GM23338 (cell line): ENCODE results near the gene TXNRD1. TPM values are rescaled to one million over a fixed set of nuclear protein-coding genes. Genes with fewer than 3 reads are reported as not detected.

Source experiments
- ATAC-seq: fragments of 200-7000 bp; cut with Tn5 transposase; 3 replicates; pipeline ENCODE4 v1.9.1; 2020
- DNase-seq: peaks from one replicate; pipeline ENCODE4 v3.0.0-alpha.2; 2015; ENCODE audit warnings: low spot score
- H2AFZ ChIP-seq: fragments of 200-600 bp; sonication (generic); 2 replicates; pipeline ENCODE4 v1.8.0; 2016; ENCODE audit warnings: antibody characterized with exemption, mild to moderate bottlenecking, moderate library complexity
- H3F3A ChIP-seq: fragments of 200-600 bp; sonication (generic); replicated peaks from 2 replicates; pipeline ENCODE4 v1.8.0; 2017; ENCODE audit warnings: antibody characterized with exemption, mixed run types, low read depth
- H3K27ac ChIP-seq: fragments of 200-600 bp; sonication (generic); 2 replicates; pipeline ENCODE4 v1.6.1; 2016; ENCODE audit warnings: low read depth
- H3K27me3 ChIP-seq: fragments of 200-600 bp; sonication (generic); 2 replicates; pipeline ENCODE4 v1.8.0; 2016; ENCODE audit warnings: mild to moderate bottlenecking, mixed run types, moderate library complexity; ENCODE audit not compliant: insufficient read depth
- H3K36me3 ChIP-seq: fragments of 200-600 bp; sonication (generic); 2 replicates; pipeline ENCODE4 v1.8.0; 2016; ENCODE audit warnings: mild to moderate bottlenecking; ENCODE audit not compliant: insufficient read depth
- H3K4me1 ChIP-seq: fragments of 200-600 bp; sonication (generic); 2 replicates; pipeline ENCODE4 v1.8.0; 2016; ENCODE audit warnings: mild to moderate bottlenecking, moderate library complexity; ENCODE audit not compliant: insufficient read depth
- H3K4me2 ChIP-seq: fragments of 200-600 bp; sonication (generic); 2 replicates; pipeline ENCODE4 v1.7.1; 2017; ENCODE audit warnings: mixed run types
- H3K4me3 ChIP-seq: fragments of 200-600 bp; sonication (generic); 2 replicates; pipeline ENCODE4 v1.6.1; 2016; ENCODE audit warnings: mixed run types
- H3K79me2 ChIP-seq: fragments of 200-600 bp; sonication (generic); replicated peaks from 2 replicates; pipeline ENCODE4 v1.8.0; 2017; ENCODE audit warnings: mild to moderate bottlenecking; ENCODE audit not compliant: insufficient read depth
- H3K9me2 ChIP-seq: fragments of 200-600 bp; sonication (generic); 2 replicates; pipeline ENCODE4 v1.8.0; 2017; ENCODE audit not compliant: insufficient read depth
- H4K20me1 ChIP-seq: fragments of 200-600 bp; sonication (generic); replicated peaks from 2 replicates; pipeline ENCODE4 v1.8.0; 2017; ENCODE audit warnings: mild to moderate bottlenecking; ENCODE audit not compliant: insufficient read depth
- H3K27ac Mint-ChIP-seq: 2 replicates; pipeline ENCODE4 v1.8.0; 2020; ENCODE audit warnings: inconsistent platforms, mild to moderate bottlenecking, moderate library complexity, mixed read lengths
- H3K27me3 Mint-ChIP-seq: 3 replicates; pipeline ENCODE4 v1.8.0; 2022; ENCODE audit warnings: low read depth, mild to moderate bottlenecking, moderate library complexity, mixed read lengths, inconsistent platforms; ENCODE audit not compliant: insufficient read depth, poor library complexity
- H3K36me3 Mint-ChIP-seq: 3 replicates; pipeline ENCODE4 v1.8.0; 2021; ENCODE audit warnings: low read depth, mild to moderate bottlenecking, inconsistent platforms, moderate library complexity, mixed read lengths
- H3K4me1 Mint-ChIP-seq: 3 replicates; pipeline ENCODE4 v1.8.0; 2020; ENCODE audit warnings: mild to moderate bottlenecking, inconsistent platforms, mixed read lengths
- H3K4me3 Mint-ChIP-seq: 3 replicates; pipeline ENCODE4 v1.8.0; 2021; ENCODE audit warnings: moderate library complexity, mild to moderate bottlenecking, inconsistent platforms, mixed read lengths
- H3K9me3 Mint-ChIP-seq: 3 replicates; pipeline ENCODE4 v1.8.0; 2020; ENCODE audit warnings: moderate library complexity, mild to moderate bottlenecking, inconsistent platforms, mixed read lengths
- CREB1 ChIP-seq: fragments of 250-450 bp; sonication (Bioruptor Pico); IDR thresholded peaks from 2 replicates; pipeline ENCODE4 v1.5.0; 2020; ENCODE audit warnings: low read depth, mild to moderate bottlenecking, moderate library complexity
- CTCF ChIP-seq, 2 experiments: fragments of 200-600 bp in 1 of 2; sonication (generic) in 1 of 2; conservative IDR thresholded peaks; 2 replicates each; pipeline versions ENCODE4 v1.5.1 to v1.6.1; 2016 to 2017; ENCODE audit warnings: antibody characterized with exemption in 2 of 2, low read depth in 2 of 2, mild to moderate bottlenecking in 2 of 2, moderate library complexity in 1 of 2
- ETS1 ChIP-seq: IDR thresholded peaks from 2 replicates; pipeline ENCODE4 v1.6.1; 2016; ENCODE audit warnings: antibody characterized with exemption
- POLR2AphosphoS5 ChIP-seq: IDR thresholded peaks from 2 replicates; pipeline ENCODE4 v1.6.1; 2016; ENCODE audit warnings: antibody characterized with exemption, low read depth
- ZNF114 ChIP-seq: fragments of 250-450 bp; sonication (Bioruptor Pico); IDR thresholded peaks from 2 replicates; pipeline ENCODE4 v1.5.0; 2020; ENCODE audit warnings: mild to moderate bottlenecking, moderate library complexity
- ZNF462 ChIP-seq: fragments of 250-450 bp; sonication (Bioruptor Pico); IDR thresholded peaks from 2 replicates; pipeline ENCODE4 v1.5.0; 2020; ENCODE audit warnings: mild to moderate bottlenecking, moderate library complexity
- polyA plus RNA-seq: library from polyadenylated mRNA; unstranded; fragments of >200 nt; fragmentation: Nextera tagmentation; extraction: Ambion mirVana; gene quantifications from 2 replicates; pipeline ENCODE4 v1.2.1, GENCODE V29; 2016
- total RNA-seq: library from RNA; depleted of rRNA; stranded (reverse); fragments of >200 nt; shearing (Covaris generic); gene quantifications from 2 replicates; pipeline ENCODE4 v1.2.3, GENCODE V29; 2014

The TXNRD1 gene
- total and polyA plus RNA-seq, 2 experiments from 2014 or later: 115 to 127 TPM

- Histone ChIP-seq H3K36me3 (no peaks in the 10 kb centered on the region), H3K27ac (no peak overlapping the region), H3K79me2 (no peaks in the 10 kb centered on the region), H3K4me1 (no peaks in the 10 kb centered on the region), H3K4me3 (no peak overlapping the region), H3K9me2 (no peaks in the 10 kb centered on the region), H3K27me3 (no peaks in the 10 kb centered on the region), H4K20me1 (no peaks in the 10 kb centered on the region), H3K4me2 (no peak overlapping the region), H3F3A (no peaks in the 10 kb centered on the region), H2AFZ (0 out of 2 replicates have a peak overlapping the region, but pooled peaks have one; percentile 8)
- TF ChIP-seq ZNF114 (no peak), CTCF (conservative IDR thresholded peaks at IDR 0.05; ENCODE audit: low read depth in 2 of 2) (peak; percentile 98 to 99), ZNF462 (CRISPR knock-in tag) (peak; percentile 82), CREB1 (CRISPR knock-in tag) (no peak), ETS1 (no peak), POLR2AphosphoS5 (no peak)
- Mint-ChIP-seq H3K4me3 (peak overlapping the region; percentile 38), H3K27me3 (no peaks in the 10 kb centered on the region), H3K4me1 (peaks cover 7% of the 10 kb centered on the region), H3K27ac (no peak overlapping the region), H3K36me3 (peaks cover 3% of the 10 kb centered on the region; the same call in 1 of the 3 replicates), H3K9me3 (no peaks in the 10 kb centered on the region)
- peak; percentile 95 for DNase-seq
- ATAC-seq: peak; percentile 95
Observed at GRCh38 chr12:104381731-104382480, 166.3 kb downstream of the TXNRD1 start.
